IMR-90 (cell line): ENCODE results near the gene GIMD1. TPM values are rescaled to one million over a fixed set of nuclear protein-coding genes. Genes with fewer than 3 reads are reported as not detected.

ENCODE experiments used
- ATAC-seq: fragments of 200-7000 bp; cut with Tn5 transposase; 2 replicates; pipeline ENCODE4 v1.9.1; 2020; ENCODE audit warnings: low read depth, mild to moderate bottlenecking, moderate library complexity
- BruUV-seq: library from RNA; stranded (reverse); fragments of 400-500 nt; replicated peaks from 2 replicates; lab custom pipeline; 2021; lab: Mats Ljungman, UMichigan
- CTCF ChIA-PET: fragments of 300-600 bp; formaldehyde crosslinking; extraction: SDS; loops from one replicate; lab custom pipeline; 2021; ENCODE audit warnings: antibody characterized with exemption; lab: Yijun Ruan, JAX
- POLR2A ChIA-PET: fragments of 300-600 bp; sonication (Branson Sonifier 250); formaldehyde crosslinking; loops from one replicate; lab custom pipeline; 2022; ENCODE audit warnings: antibody characterized with exemption; ENCODE audit not compliant: unreplicated experiment; lab: Charles Lee
- DNase-seq: peaks from one replicate; pipeline ENCODE4 v3.0.0; 2013
- H2AFZ ChIP-seq: replicated peaks from 2 replicates; pipeline ENCODE3; 2013; ENCODE audit warnings: low read length, mild to moderate bottlenecking; ENCODE audit not compliant: poor library complexity
- H2AK5ac ChIP-seq: 2 replicates; pipeline ENCODE4 v1.6.1; 2013; ENCODE audit warnings: low read depth, low read length, inconsistent platforms
- H2AK9ac ChIP-seq: replicated peaks from 2 replicates; pipeline ENCODE3; 2013; ENCODE audit warnings: mild to moderate bottlenecking, low read depth, low read length, moderate library complexity; ENCODE audit not compliant: poor library complexity
- H2BK120ac ChIP-seq: 2 replicates; pipeline ENCODE4 v1.6.1; 2013; ENCODE audit warnings: low read depth, low read length, inconsistent platforms
- H2BK15ac ChIP-seq: 3 replicates; pipeline ENCODE4 v1.6.1; 2013; ENCODE audit warnings: low read depth, low read length, inconsistent platforms
- H2BK20ac ChIP-seq: 2 replicates; pipeline ENCODE4 v1.6.1; 2013; ENCODE audit warnings: low read depth, mild to moderate bottlenecking, inconsistent platforms, low read length, moderate library complexity
- H2BK5ac ChIP-seq: 2 replicates; pipeline ENCODE4 v1.6.1; 2013; ENCODE audit warnings: mild to moderate bottlenecking, low read depth, low read length, inconsistent platforms; ENCODE audit not compliant: poor library complexity, severe bottlenecking
- H3K14ac ChIP-seq: replicated peaks from 2 replicates; pipeline ENCODE4 v1.6.1; 2013; ENCODE audit warnings: low read depth, low read length, inconsistent platforms
- H3K18ac ChIP-seq: 2 replicates; pipeline ENCODE4 v1.6.1; 2013; ENCODE audit warnings: low read depth, low read length, control low read depth
- H3K23ac ChIP-seq: 2 replicates; pipeline ENCODE4 v1.6.1; 2013; ENCODE audit warnings: low read depth, low read length, inconsistent platforms
- H3K27ac ChIP-seq: 2 replicates; pipeline ENCODE4 v1.5.1; 2013; ENCODE audit warnings: mild to moderate bottlenecking, control low read depth, low read length; ENCODE audit not compliant: insufficient read depth
- H3K27me3 ChIP-seq: 2 replicates; pipeline ENCODE4 v1.6.1; 2013; ENCODE audit warnings: low read length; ENCODE audit not compliant: control insufficient read depth, insufficient read depth
- H3K36me3 ChIP-seq: 2 replicates; pipeline ENCODE4 v1.6.1; 2013; ENCODE audit warnings: low read length, mixed read lengths; ENCODE audit not compliant: control insufficient read depth, insufficient read depth
- H3K4ac ChIP-seq: 2 replicates; pipeline ENCODE4 v1.6.1; 2013; ENCODE audit warnings: low read depth, low read length, inconsistent platforms
- H3K4me1 ChIP-seq: 2 replicates; pipeline ENCODE4 v1.6.1; 2013; ENCODE audit warnings: low read length, mixed read lengths; ENCODE audit not compliant: control insufficient read depth, insufficient read depth
- H3K4me2 ChIP-seq: 2 replicates; pipeline ENCODE4 v1.6.1; 2013; ENCODE audit warnings: low read depth, mild to moderate bottlenecking, control low read depth, low read length, moderate library complexity
- H3K4me3 ChIP-seq: 2 replicates; pipeline ENCODE4 v1.5.1; 2013; ENCODE audit warnings: low read depth, mild to moderate bottlenecking, control low read depth, low read length, moderate library complexity; ENCODE audit not compliant: insufficient read depth
- H3K56ac ChIP-seq: 2 replicates; pipeline ENCODE4 v1.6.1; 2013; ENCODE audit warnings: low read length, inconsistent platforms; ENCODE audit not compliant: insufficient read depth; ENCODE audit errors: extremely low read depth
- H3K79me1 ChIP-seq, 2 experiments: 2 replicates each; pipeline ENCODE4 v1.6.1; 2013; ENCODE audit warnings: low read length in 2 of 2, inconsistent platforms in 1 of 2, low read depth in 1 of 2
- H3K9ac ChIP-seq: 2 replicates; pipeline ENCODE4 v1.6.1; 2013; ENCODE audit warnings: low read depth, low read length, control low read depth
- H3K9me1 ChIP-seq: 2 replicates; pipeline ENCODE4 v1.6.1; 2013; ENCODE audit warnings: low read length, inconsistent platforms; ENCODE audit not compliant: insufficient read depth
- H3K9me3 ChIP-seq: 2 replicates; pipeline ENCODE4 v1.6.1; 2013; ENCODE audit warnings: low read length; ENCODE audit not compliant: control insufficient read depth, insufficient read depth
- H4K20me1 ChIP-seq: 2 replicates; pipeline ENCODE4 v1.6.1; 2013; ENCODE audit warnings: low read length, inconsistent platforms; ENCODE audit not compliant: insufficient read depth
- H4K5ac ChIP-seq: 2 replicates; pipeline ENCODE4 v1.6.1; 2013; ENCODE audit warnings: mild to moderate bottlenecking, low read depth, low read length, control low read depth
- H4K8ac ChIP-seq, 2 experiments: 2 replicates each; pipeline ENCODE4 v1.6.1; 2013; ENCODE audit warnings: low read depth in 2 of 2, low read length in 2 of 2, control low read depth in 1 of 2, inconsistent platforms in 1 of 2
- H4K91ac ChIP-seq: 2 replicates; pipeline ENCODE4 v1.6.1; 2013; ENCODE audit warnings: low read depth, low read length, inconsistent platforms; ENCODE audit not compliant: insufficient read depth
- BHLHE40 ChIP-seq: fragments of 150-350 bp; IDR thresholded peaks from 2 replicates; pipeline ENCODE4 v1.6.1; 2016; ENCODE audit warnings: mild to moderate bottlenecking, low read depth, low read length
- CTCF ChIP-seq: conservative IDR thresholded peaks from 2 replicates; pipeline ENCODE4 v1.5.1; 2012; ENCODE audit warnings: mild to moderate bottlenecking, low read depth, low read length, improper control_type of control experiment
- ELK1 ChIP-seq: fragments of 150-350 bp; IDR thresholded peaks from 2 replicates; pipeline ENCODE4 v1.6.1; 2016; ENCODE audit warnings: low read depth, mild to moderate bottlenecking, low read length, moderate library complexity, borderline replicate concordance
- FOS ChIP-seq: fragments of 150-350 bp; IDR thresholded peaks from 2 replicates; pipeline ENCODE4 v1.6.1; 2016; ENCODE audit warnings: low read depth, low read length
- POLR2A ChIP-seq: IDR thresholded peaks from 2 replicates; pipeline ENCODE4 v1.6.1; 2012; ENCODE audit warnings: mild to moderate bottlenecking, low read depth, low read length
- RCOR1 ChIP-seq: IDR thresholded peaks from 2 replicates; pipeline ENCODE4 v1.6.1; 2012; ENCODE audit warnings: mild to moderate bottlenecking, low read length, improper control_type of control experiment; ENCODE audit not compliant: insufficient replicate concordance
- WGBS, 2 experiments: methylation state at CpG; one replicate each; pipeline versions ENCODE4 v1.1.5 to v1.1.7; 2013; ENCODE audit warnings: missing lambda C conversion rate in 2 of 2; ENCODE audit not compliant: insufficient read length in 1 of 2; ENCODE audit errors: extremely low coverage in 2 of 2; 5-methylcytosine and 5-hydroxymethylcytosine counted together
- dilution Hi-C: fragments of 300-500 bp; cut with HindIII; formaldehyde crosslinking; loops from one replicate; pipeline ENCODE4 v1.14.3; 2018; ENCODE audit warnings: low sequenced_read_pairs; ENCODE audit not compliant: unreplicated experiment
- in situ Hi-C: fragments of 300-500 bp; cut with MboI; formaldehyde crosslinking; loops from 3 replicates; pipeline ENCODE4 v1.14.3; 2019; ENCODE audit warnings: low sequenced_read_pairs, inconsistent platforms, mixed read lengths
- intact Hi-C: fragments of 100-400 bp; cut with micrococcal nuclease; formaldehyde crosslinking; loops from 2 replicates; pipeline ENCODE4 v1.10.0; 2022
- polyA plus RNA-seq, 3 experiments: library from polyadenylated mRNA; depleted of rRNA; stranded (reverse); fragments of >200 nt; gene quantifications; 2 replicates each; pipeline ENCODE4 v1.2.3, GENCODE V29; 2012; ENCODE audit warnings: low replicate concordance in 1 of 3
- total RNA-seq: library from RNA; depleted of rRNA; stranded (reverse); fragments of >200 nt; gene quantifications from 2 replicates; pipeline ENCODE4 v1.2.3, GENCODE V29; 2012

GIMD1 gene
- total and polyA plus RNA-seq, 2 of the 4 experiments (the other 2 are of a cell fraction), result 0.07 TPM; not detected in 1

GRCh38 chr4:106347167-106347566, 21.4 kb downstream of the GIMD1 start:
- no peak overlapping the region for H2BK20ac ChIP-seq
- H3K18ac ChIP-seq, result no peak overlapping the region
- intact Hi-C loops, result no loop called here
- no peak for DNase-seq
- no peak overlapping the region for H2AK9ac ChIP-seq
- H3K79me1 ChIP-seq, result peaks cover 9 to 13% of the 10 kb centered on the region in 2 experiments; a peak in 3 of 4 replicates
- peaks cover 3% of the 10 kb centered on the region; the same call in 1 of the 2 replicates for H4K20me1 ChIP-seq
- no peak overlapping the region for H3K27ac ChIP-seq
- TF ChIP-seq CTCF (no peak), POLR2A (no peak), RCOR1 (no peak), ELK1 (no peak), FOS (no peak), BHLHE40 (no peak)
- no peak overlapping the region for H2BK5ac ChIP-seq
- no peak overlapping the region for H3K4ac ChIP-seq
- WGBS, 2 experiments, result no CpG with 5 or more reads among the region's 1 CpG
- ChIA-PET POLR2A (no interaction called here), CTCF (interaction anchor here (1.0 kb wide), 1 partner anchor 18 kb away, joined by 7 read pairs; no protein-coding TSS in a partner anchor)
- no peak overlapping the region for H2BK15ac ChIP-seq
- H2AFZ ChIP-seq, result no peak overlapping the region
- H3K9me1 ChIP-seq, result no peaks in the 10 kb centered on the region
- H3K4me2 ChIP-seq, result no peak overlapping the region
- no peak overlapping the region for H3K23ac ChIP-seq
- ATAC-seq, result no peak
- no peaks in the 10 kb centered on the region for H3K4me1 ChIP-seq
- no peak overlapping the region for H2BK120ac ChIP-seq
- dilution Hi-C loops, result no loop called here
- no peak overlapping the region for H4K5ac ChIP-seq
- peaks cover 4% of the 10 kb centered on the region; the same call in 1 of the 2 replicates for H3K36me3 ChIP-seq
- H3K9me3 ChIP-seq, result no peaks in the 10 kb centered on the region
- no peak overlapping the region for H3K9ac ChIP-seq
- no peak overlapping the region for H4K8ac ChIP-seq
- no peaks in the 10 kb centered on the region for H3K27me3 ChIP-seq
- H3K56ac ChIP-seq, result no peak overlapping the region
- no peak overlapping the region for H4K91ac ChIP-seq
- in situ Hi-C loops, result no loop called here
- no peak overlapping the region for H3K4me3 ChIP-seq
- H2AK5ac ChIP-seq, result no peak overlapping the region
- H3K14ac ChIP-seq, result no peak overlapping the region
- BruUV-seq, result no TSS peak
